CD4-positive, alpha-beta T cell treated with Interferon gamma for 1 hour (primary cell): ENCODE measurements around the gene ELFN2.

Source experiments
- DNase-seq: peaks from one replicate; pipeline ENCODE4 v3.0.0-alpha.2; 2020

Gene ELFN2

DNA sequence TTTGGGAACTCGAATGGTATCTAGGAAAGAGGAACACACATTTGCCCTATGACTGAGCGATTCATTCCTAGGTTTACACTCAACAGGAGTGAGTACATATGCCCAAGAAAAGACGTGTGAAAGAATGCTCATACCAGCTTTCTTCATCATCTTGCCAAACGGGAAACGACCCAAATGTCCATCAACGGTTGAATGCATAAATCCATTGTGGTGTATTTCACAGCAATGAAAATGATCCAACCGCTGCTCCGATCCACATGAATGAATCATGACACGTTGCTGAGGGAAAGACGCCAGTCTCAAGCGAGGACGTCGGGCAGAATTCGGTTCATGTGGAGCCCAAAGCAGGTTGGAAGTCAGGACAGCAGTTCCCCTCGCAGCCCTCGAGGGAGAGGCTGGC lies 73.4 kb downstream of the ELFN2 start:
- DNase-seq = no peak

DNA sequence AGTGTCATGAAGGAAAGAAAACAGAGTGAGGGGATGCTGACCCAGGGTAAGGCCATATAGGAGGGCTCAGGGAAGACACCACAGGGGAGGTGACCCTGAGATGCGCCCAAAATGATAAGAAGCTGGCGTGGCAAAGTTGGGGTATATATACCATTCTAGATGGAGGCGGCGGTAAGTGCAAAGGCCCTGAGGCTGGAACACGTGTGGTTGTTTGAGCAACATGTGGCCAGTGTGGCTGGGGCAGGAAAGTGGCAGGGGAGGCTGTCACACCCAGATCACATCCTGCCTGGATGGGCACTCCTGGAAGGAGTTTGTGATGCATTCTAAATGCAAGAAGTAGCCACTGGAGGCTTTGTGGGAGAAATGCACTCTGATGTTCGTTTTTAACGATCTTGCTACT lies 74.8 kb downstream of the ELFN2 start:
- DNase-seq = no peak

DNA sequence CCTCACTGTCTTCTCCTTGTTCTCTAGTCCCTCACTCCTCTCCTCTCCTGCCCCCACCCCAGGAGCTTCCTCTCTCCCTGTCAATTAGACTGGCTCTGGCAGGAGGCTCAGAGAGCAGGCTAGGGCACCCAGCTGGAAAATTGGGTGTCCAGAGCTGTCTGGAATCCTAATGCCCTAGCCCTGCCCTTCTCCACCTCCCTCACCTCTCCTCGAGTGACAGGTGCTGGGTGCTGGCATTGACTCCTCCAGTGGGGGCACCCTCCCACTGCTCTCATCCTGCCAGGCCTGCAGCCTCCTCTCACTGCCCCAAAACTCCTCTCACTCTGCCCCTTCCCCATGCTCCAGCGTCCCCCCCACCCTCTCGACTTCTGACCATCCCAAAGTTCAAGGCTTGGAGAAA lies 76.0 kb downstream of the ELFN2 start:
- no peak for DNase-seq

DNA sequence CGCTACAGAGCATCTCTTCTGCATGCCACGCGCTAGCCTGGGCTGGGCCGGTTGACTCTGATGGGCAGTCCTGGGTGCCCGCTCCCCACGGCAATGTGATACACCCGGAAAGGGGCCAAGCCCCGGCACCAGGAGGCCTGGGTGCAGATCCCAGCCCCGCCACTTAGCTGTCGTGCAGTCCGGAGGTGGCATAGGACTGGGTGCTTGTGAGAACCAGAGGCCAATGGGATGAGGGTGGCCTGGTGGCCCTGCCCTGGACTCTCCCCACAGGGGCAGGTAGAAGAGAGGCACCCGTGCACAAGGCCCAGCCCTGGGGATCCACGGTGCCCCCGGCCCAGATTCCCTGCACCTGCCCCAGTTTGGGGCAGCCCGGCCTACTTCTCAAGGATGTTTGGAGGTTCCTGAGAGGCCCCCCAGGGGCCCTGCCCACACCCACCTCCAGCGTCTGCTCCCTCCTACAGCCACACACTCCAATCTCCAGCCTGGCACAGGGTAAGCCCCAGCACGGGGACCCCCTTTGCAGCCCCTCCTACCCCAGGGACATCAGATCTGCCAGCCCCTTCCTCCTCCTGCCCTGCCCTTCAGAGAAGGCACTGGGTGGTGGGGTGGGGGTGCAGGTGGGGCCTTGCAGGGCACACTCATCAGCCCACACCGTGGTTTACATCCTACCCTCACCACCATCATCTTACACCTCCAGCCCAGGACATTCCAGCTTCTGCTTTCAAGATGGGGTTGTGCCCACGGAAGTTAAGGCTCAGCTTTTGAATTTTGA lies 78.0 kb downstream of the ELFN2 start:
- no peak for DNase-seq

DNA sequence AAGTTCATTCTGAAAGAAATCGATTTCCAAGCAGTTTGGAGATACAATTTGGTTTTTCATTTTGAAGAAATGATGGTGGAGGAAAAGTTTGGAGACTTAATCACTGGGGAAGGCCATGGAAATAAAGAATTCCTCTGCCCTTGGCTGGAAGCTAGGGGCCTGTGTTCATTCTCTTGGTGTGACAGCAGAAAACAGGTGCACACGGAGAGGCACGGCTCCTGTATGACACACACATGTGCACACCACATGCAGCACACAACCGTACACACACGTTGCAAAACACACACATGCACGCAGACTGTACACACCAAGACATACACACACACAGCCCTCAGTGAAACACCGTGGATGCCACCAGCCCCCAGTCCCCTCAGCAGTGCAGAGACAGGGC lies 80.8 kb downstream of the ELFN2 start:
- no peak for DNase-seq

DNA sequence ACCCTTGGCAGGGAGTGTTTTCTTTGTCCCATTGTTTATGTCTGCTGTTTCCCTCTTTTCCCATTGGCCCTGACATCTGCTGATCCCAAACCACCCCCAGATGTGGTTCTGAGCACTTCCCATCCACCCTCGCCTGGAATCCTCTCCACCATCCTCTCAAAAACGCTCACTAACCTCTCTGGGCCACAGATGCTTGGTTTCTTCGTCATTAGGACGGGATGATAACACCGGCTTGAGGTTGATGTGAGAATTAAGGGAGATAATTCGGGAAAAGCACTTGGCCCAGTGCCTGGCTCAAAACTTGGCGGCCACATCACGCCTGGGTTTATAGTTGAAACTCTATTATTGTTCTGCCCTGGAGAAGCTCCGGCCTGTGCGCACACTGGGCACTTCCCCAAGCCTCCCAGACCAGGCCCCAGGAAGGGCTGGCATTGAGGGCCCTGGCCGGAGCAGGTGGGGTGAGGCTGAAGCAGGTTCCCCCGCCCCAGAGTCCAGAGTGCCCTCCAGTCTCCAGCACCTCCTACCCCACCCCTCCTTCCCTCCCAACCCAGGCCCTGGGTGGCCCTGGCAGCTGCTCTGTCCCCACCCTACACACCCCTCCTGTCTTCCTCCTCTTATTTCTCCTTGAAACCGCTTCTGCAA lies 81.3 kb downstream of the ELFN2 start:
- DNase-seq = no peak

DNA sequence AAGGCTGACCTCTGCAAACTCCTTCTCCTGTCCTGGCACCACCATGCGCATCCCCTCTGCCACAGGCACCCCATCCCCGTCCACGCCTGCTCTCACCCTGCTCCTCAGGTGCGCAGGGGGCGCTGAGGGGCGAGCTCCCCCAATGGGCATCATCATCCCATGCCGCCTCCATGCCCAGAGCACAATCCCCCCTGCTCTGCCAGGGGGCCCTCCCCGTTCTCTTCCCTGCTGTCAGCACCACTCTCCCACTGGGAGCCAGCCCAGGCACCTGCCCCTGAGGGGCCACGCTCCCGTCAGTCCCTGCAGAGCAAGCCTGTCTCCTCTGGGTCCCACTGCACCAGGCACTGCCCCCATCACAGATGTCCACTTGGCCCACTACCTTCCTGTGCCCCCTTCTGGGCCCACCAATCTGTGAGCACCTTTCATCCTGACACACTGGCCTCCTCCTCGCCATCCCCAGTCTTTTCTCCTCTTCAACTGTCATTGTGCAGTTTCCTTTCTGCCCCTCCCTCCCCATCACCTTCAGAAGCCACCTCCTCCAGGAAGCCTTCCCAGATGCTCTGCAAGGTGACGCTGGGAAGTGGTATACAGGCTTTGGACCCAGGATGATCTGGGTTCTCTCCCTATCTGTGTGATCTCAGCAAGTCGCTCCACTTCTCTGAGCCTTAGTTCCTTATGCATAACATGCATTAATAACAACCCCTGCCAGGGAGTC lies 82.4 kb downstream of the ELFN2 start:
- DNase-seq = no peak

DNA sequence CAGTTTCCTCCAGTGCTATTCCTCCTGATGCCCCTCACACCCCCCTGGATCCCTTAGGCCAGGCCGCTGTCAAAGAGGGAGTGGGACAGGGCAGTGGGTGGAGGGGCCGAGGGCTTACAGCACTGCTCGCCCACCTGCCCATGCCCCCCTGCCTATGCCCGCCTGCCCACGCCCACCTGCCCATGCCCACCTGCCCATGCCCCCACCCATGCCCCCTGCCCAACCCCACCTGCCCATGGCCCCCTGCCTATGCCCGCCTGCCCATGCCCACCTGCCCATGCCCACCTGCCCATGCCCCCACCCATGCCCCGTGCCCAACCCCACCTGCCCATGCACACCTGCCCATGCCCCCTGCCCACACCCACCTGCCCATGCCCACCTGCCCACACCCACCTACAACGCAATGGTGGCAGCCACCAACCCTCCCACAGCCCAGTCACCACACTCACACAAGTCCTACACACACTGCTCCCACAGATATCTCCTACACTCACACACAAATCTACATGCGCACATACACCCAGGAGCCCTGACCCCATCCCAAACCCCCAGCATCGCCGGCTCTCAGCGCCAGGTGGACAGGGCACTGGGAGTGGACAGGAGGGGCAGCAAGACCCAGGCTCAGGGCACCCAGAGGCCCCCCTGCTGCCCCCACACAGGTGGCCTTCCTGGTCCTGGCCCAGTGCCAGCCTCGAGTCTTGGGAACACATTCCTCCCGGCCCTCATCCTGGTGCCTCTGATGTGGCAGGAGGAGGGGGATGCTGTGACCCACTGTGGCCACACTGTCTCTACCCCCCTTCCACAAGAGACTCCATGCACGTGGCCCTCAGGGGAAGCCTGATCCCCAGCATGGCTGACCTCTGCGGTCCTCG lies 83.2 kb downstream of the ELFN2 start:
- no peak for DNase-seq

DNA sequence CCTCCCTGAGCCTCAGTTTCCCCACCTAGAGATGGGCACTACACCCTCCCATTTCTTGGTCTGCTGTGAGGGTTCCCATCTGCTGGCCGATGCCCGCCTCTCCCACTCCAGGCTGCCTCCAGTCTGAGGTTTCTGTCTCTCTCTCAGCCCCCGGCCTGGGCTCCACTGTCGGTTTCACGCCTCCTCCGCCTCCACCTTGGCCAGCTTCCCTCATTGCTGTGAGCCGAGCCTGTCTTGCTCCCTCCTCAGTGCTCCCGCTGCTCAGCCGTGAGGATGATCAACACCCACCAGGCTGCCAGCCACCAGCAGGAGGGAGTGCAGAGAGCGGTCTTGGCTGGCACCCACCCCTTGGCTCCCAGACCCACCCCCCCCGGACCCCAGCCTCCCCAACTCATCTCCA lies 83.9 kb downstream of the ELFN2 start:
- no peak for DNase-seq

DNA sequence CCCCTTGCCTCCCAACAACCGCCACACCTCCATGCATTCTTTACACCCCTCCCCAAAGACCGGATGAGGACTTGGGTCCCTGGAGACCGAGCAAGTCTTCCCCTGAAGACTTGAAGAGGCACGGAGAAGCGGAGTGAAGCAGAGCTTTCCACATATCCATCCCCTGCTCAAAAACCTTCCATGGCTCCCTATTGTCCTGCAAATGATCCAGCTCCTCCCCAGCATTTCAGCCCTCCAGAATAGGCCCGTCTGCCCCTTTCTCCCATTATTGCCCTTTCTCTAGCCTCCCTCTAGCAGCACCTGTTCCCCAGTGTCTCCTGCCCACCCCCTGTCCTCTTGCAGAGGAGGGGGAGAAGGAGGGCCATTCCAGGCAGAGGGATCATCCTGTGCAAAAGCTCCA lies 85.2 kb downstream of the ELFN2 start:
- DNase-seq = no peak

DNA sequence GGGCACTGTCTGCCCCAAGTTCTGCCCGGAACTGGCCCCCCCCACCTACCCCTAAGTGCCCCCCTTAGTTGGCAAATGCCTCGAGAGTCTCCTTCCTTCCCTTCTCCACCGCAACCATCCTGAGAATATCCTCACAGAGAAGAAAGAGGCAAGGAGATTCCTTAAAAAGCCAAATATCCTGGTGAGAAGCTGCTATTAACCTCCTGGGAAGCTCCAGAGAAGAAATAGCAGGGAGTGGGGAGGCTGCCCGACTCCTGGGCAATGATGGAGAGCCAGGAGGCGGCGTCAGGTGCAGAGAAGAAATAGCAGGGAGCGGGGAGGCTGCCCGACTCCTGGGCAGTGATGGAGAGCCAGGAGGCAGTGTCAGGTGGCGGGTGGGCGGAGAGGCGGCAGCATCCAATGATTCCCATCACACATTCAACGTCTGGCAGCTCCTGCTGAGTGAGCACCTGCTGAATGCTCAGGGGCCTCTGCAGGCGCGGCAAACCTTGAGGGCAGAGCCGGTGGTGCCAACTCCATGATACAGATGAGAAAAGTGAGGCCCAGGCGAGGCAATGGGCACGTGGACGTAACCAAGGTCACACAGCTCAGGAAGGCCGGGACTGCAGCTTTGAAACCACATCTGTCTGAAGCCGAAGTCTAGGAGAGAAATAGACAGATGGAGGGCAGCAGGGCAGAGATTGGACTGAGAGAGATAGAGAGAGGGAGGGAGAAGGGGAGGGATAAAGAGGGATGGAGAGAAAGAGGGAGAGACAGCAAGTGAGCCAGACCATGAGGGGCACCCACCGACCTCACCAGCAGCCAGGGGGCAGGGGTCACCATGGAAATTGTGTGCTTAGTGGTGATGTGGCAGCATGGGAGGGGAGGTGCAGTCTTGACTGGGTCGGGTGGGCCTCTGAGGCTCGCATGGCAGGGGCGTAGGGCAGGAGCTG lies 86.7 kb downstream of the ELFN2 start:
- no peak for DNase-seq

DNA sequence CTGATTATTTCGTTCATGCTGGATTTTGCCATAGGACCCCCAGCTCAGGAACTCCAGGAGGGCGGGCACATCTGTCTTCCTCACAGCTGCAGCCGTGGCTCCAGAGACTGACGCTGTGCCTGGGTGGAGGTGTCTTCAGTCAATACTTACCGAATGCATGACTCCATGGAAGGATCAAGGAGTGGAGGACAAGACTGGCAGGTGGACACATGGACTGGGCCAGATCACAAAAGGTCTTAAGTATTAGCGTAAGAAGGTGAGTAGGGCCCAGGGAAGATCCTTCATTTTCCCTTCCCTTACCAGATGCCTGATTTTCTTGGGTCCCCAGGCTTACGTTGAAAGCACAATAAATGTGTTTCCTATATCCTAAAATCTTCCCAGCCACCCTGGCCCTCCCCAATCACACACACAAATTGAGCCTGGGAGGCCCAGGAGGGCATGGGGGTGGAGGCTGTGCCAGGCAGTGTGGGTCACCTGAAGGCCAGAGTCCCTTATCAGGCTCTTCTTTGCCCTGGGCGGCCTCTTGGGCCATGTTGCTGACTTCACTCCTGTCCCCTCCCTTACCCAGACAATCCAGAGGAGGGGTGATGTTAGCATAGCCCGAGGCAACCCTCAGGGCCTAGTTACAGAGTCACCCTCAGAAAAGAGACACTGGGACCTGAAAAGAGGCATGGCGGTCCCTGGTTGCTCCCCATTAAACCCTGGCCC lies 88.6 kb downstream of the ELFN2 start:
- DNase-seq = no peak

DNA sequence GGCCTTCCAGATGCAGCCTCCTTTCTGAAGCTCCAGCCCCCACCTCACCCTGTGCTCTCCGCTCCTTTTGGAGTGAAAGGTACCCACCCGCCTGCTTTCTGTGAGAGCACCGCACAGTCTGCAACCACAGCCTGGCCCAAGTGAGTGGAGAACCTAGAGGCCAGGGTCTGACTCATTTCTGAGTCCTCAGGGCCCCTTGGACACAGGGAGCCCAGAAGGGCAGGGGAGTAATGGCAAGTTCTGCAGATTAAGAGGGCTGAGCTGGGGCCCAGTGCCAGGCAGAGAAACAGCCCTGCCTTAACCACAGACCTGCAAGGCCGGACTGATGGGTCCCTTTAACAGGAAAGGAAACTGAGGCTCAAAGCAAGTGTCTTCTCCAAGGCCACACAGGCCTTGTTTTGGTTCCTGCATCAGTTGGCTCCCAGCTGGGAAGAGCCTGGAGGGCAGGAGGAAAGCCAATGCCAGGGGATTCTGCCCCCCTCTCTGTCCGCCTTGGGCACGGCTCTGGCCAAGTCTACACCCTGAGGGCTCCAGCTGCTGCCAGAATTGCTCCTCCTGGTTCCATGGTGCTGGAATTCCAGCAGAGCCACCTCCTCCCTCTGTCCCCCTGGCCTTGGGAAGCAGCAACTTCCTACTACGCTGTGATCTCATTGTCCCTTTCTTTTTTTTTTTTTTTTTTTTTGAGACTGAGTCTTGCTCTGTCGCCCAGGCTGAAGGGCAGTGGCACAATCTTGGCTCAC lies 89.9 kb downstream of the ELFN2 start:
- DNase-seq = no peak

DNA sequence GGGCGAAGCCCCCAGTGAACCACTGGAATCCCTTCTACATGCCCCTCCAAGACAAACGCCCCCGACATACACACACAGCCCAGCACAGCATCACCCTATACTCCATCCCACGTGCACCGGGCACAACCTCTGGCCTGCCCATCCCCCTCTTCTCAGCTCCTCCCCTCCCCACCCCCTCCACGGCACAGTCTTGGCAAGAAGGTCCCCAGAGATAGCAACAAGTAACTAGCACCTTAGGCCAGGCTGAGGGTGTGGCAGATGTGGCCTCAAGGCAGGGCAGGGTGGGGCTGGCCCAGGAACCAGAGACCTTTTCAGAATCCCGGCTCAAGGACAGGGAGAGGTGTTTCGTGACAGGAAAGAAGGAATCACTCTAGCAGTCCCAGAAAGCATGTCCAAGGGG lies 90.7 kb downstream of the ELFN2 start:
- DNase-seq = no peak

DNA sequence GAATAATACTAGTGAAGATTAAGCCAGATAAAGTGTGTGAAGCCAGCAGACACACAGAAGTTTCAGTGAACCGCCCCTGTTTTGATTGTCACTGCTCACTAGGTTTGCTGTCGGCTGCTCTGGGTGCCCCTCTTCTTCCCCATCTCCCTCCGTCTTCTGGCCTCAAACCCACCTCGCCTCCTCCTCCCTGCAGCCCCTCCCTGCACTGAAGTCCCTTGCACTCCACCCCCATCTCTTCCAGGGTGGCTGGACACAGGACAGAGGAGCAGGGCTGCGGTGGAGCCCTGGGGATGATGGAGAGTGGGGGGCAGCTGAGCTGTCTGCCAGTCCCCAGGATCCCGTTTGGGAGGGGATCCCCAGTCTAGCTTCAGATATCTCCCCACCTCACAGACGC lies 91.5 kb downstream of the ELFN2 start:
- DNase-seq = no peak

DNA sequence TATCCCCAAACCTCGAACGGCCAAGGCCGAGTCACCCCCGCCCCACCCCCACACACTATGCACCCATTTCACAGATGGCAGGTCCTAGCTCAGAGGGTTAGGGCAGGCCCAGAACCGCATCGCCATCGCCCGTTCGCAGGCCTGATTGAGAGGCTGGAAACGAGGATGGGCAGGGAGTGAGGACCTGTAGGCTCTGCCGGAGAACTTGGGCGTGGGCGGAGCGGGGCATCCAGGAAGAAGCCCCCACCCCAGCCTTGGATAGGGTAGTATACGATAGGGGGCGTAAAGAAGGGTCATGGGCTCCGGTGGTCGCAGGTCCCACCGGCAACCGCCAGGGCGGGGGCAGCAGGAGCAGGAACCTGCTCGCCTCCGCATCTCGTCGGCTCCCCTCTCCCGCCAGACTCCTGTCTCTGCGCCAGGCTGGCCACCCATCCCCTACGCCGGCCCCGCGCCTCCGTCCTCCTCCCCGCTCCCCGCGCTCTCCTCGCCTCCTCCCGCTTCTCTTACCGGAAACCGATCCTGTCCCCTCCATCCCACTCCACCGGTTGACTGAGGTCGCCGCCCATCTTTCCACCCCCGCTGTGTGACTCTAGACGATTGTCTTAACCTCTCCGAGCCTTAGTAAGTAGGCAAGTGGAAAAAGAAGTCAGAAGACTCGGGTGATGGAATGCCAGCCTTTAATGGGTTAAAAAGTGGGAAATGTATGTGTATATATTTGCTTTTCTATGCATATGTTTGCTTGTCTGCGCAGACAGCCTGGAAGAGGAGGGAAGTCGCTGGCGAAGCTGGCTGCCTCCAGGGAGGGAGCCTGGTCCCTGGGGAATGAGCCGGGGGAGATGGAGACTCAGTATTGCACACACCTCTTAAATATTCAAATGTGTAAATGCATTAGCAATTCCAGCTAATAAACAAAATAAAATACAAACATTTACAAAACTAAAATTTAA lies 92.1 kb downstream of the ELFN2 start:
- DNase-seq = no peak

DNA sequence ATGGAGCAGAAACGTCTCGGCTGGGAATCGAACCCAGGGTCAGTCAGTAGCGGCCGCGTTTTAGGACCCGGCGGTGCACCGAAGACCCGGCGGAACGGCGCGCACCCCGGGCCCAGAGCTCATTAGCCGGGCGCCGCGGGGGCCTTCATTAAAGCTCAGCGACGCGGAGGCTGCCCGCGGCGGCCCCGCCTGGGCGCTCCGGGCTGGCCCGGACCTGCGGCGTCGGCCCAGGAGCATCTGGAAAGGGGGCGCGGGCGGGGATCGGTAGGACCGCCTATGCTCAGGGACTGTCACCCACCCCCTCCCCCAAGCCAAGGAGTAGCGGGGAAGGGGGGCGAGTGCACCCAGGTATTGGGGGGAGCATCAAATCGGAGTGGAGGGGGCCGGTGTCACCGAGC lies 92.8 kb downstream of the ELFN2 start:
- DNase-seq = no peak

DNA sequence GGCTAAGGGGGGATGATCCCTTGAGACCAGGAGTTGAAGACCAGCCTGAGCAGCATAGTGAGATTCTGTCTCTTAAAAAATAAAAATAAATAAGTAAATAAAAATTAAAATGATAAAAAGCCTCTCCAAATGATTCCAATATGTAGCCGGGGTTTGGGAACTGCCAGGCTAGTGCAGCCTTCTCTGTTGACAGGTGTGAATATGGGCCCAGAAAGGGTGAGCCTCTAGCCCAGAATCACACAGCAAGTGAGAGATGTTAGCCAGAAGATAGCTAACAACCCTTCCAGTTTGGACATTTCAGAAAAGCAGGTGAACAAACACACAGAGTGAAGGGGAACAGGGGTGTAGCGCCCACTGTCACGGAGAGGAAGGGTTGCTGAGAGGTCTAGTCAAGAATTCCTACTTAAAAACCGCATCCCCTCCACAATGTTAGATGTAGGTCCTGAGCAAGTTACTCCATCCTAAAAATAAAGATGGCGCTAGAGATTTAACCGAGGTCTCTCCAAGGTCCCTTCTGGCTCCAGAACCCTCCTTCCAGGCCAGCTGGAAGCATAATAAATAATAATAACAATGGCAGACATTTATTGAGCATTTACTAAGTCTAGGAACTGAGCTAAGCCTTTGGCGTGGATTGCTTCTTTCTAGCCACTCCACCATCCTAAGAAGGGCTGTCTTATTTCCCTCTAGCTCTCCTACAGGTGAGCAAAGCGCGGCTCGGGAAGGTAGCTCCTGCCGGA lies 93.4 kb downstream of the ELFN2 start:
- DNase-seq = no peak
